OCI-M1 (cell line): ENCODE data around the gene SLC22A31.

Experiments used
- DNase-seq: peaks from one replicate; lab custom pipeline; 2025; lab: John Stamatoyannopoulos, UW

SLC22A31 gene

GRCh38 chr16:89149386-89149785 lies 51.0 kb downstream of the SLC22A31 start:
- DNase-seq = no peak

- no peak for DNase-seq
These were observed 53.1 kb downstream of the SLC22A31 start for GRCh38 chr16:89147085-89147817.

- no peak for DNase-seq
These were observed 53.9 kb downstream of the SLC22A31 start for GRCh38 chr16:89146211-89147005.
